Ureter (tissue), 1 donor: ENCODE measurements around the gene WEE2. TPM values are rescaled to one million over a fixed set of nuclear protein-coding genes. Genes with fewer than 3 reads are reported as not detected.
"Not testable (repeated sequence)": the region's sequence is repeated elsewhere in the genome, so short reads cannot be mapped to it uniquely, and the experiment has no call there.

ENCODE experiments used
- DNase-seq: peaks from one replicate; pipeline ENCODE4 v3.0.0-alpha.2; 2020; ENCODE audit warnings: low spot score
- total RNA-seq: library from RNA; stranded (reverse); gene quantifications from one replicate; pipeline ENCODE4 v1.2.4, GENCODE V29; 2023
- donor health status: DM: yes; HTN: yes; CAD: no.

WEE2 gene
- total RNA-seq, 1 donor from 2014 or later, result not detected

GRCh38 chr7:141714571-141714970 lies 6.4 kb downstream of the WEE2 start:
- DNase-seq, result no peak

- no peak for DNase-seq
Observed at GRCh38 chr7:141715018-141715417, 6.9 kb downstream of the WEE2 start.

DNA sequence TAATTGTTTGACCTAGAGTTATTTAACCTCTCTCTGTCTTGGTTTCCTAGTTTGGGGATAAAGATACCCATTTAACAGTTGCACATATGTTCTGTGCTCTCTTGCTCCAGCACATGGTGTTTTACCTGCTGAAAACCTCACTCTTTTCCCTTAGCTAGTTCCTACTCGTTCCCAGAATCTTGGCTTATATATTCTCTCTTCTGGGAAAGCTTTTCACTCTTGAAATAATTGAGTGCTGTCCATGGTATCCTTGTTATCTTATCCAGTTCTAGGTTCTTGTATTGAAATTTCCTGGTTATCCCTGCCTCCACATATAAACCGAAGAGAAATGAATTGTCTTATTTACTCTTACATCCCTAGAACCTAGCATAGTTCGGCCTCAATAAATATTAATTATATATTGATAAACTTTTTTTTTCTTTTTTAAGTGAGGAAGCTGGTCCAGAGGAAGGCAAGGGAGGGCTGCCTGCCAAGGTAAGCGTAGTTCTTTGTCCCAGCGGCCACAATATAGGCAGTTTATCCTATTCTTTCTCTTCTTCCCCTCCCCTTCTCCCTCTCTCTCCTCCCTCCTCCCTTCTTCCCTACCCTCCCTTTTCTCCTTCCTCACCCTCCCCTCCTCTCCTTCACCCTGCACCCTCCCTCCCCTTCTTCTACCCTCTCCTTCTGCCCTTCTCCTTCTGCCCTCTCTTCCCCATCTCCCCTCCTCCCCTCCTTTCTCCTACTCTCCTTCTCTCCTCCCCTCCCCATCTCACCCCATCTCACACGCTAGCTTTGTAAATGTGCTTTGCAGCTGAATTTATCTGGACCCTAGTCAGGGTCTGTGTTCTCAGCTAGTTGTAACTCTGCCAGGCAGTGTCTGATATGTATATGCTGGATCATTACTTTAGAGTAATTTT lies 7.9 kb downstream of the WEE2 start:
- DNase-seq, result no peak

DNA sequence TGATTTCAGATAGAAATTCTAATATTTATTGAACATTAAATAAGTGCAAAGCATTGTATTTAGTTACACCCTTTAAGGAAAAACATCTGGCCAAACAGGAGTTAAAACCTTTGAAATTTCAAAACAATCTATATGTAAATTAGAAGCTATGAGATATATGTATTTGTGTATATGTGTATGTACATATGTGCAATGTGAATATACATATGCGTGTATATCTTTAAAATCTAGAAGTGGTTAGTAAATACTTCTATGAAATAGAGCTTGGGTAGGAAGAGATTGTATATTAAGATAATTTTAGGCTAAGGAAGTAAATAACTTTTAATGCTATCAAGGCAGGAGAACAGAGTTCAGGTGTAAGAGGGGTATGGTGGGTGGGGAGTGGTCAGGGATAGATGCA lies 9.3 kb downstream of the WEE2 start:
- DNase-seq, result no peak

GRCh38 chr7:141722529-141722928 lies 14.4 kb downstream of the WEE2 start:
- no peak for DNase-seq

DNA sequence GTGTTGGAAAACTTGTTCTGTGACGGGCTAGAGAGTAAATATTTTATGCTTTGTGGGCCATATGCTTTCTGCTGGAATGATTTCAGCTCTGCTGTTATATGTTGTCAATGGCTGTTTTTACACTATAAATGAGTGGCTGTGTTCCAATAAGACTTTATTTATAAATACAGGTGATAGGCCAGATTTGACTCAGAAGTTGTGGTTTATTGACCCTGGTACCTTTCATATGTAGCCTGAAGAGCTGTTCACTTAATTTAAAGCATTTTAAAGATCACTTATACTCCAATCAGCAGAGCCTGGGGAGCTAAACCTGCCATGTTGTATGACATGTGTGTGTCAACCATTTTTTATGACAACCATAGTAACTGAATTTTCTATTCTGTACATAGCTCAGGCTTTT lies 20.9 kb downstream of the WEE2 start:
- no peak for DNase-seq

DNA sequence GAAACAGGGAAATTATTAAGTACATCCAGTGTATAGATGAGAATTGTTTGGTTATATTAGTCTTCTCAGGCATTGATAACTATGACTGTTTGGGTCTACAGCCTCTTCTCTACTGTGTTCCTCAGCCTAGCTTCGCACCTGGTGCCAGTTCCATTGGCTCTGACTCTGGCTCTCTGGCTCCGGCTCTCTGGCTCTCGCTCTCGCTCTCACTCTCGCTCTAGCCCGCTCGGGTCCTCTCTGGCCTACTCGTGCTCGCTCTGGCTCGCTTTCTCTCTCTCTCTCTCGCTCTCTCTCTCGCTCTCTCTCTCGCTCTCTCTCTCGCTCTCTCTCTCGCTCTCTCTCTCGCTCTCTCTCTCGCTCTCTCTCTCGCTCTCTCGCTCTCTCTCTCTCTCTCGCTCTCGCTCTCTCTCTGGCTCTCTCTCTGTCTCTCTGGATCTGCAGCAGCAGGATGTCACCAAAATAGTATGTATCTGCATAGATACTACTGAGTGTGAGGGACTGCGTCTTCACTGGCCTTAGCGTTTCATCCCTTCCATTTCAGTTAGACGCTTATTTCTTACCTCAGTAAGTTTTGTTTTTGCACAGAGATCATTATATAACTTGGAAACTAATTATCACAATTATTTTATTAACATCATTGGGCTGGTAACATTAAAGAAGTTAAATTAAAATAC lies 23.5 kb downstream of the WEE2 start:
- no peak for DNase-seq

- no peak for DNase-seq
Observed at GRCh38 chr7:141737118-141737835, 29.1 kb downstream of the WEE2 start.

- DNase-seq, result peak; percentile 94
Observed at GRCh38 chr7:141737836-141738591, 29.9 kb downstream of the WEE2 start, which contains the start of gene SSBP1. SSBP1 (plus strand) TSS chr7:141738358; CDS start chr7:141739167, 809 bp downstream.

- no peak for DNase-seq
Observed at GRCh38 chr7:141738592-141739013, 30.4 kb downstream of the WEE2 start.

GRCh38 chr7:141739250-141739649 lies 31.1 kb downstream of the WEE2 start:
- no peak for DNase-seq

GRCh38 chr7:141742229-141742628 lies 34.1 kb downstream of the WEE2 start:
- DNase-seq, result no peak

DNA sequence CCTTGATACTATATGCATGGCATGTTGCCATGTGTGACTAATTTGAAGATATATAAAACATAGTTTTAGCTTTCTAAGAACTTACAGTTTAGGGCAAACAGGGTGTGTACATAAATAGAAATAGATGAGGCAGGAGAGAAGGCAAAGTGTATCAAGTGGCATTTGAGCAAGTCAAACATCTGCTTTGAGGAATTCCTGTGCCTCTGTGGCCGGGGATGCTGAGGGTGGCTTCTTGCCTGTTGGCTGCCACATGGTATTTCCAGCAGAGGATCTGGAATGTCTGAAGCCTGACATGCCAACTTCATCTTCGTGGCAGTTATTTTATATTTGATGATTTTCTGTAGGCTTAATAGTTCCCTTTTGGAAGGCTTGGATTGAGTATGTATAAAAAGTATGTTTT lies 36.0 kb downstream of the WEE2 start:
- DNase-seq, result no peak

GRCh38 chr7:141748396-141748795 lies 40.2 kb downstream of the WEE2 start:
- no peak for DNase-seq

DNA sequence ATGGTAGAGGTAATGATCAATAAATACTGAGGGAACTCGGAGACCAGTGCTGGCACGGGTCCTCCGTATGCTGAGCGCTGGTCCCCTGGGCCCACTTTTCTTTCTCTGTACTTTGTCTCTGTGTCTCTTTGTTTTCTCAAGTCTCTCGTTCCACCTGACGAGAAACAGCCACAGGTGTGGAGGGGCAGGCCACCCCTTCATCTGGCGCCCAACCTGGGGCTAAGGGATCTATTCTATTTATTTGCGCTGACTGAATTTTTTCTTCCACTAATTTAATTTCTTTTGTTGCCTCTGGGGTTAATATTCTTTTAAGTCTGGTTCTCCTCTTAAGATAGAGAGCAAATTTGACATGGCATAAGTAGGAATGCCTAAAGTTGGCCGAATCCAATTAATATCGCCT lies 43.8 kb downstream of the WEE2 start:
- not testable (repeated sequence) for DNase-seq

- no peak for DNase-seq
Observed at GRCh38 chr7:141752634-141753033, 44.5 kb downstream of the WEE2 start.

GRCh38 chr7:141754939-141755338 lies 46.8 kb downstream of the WEE2 start:
- no peak for DNase-seq

GRCh38 chr7:141763797-141764196 lies 55.6 kb downstream of the WEE2 start, which contains the start of gene TAS2R3:
TAS2R3 (plus strand) TSS chr7:141764097; CDS start chr7:141764159, 62 bp downstream.
- no peak for DNase-seq

DNA sequence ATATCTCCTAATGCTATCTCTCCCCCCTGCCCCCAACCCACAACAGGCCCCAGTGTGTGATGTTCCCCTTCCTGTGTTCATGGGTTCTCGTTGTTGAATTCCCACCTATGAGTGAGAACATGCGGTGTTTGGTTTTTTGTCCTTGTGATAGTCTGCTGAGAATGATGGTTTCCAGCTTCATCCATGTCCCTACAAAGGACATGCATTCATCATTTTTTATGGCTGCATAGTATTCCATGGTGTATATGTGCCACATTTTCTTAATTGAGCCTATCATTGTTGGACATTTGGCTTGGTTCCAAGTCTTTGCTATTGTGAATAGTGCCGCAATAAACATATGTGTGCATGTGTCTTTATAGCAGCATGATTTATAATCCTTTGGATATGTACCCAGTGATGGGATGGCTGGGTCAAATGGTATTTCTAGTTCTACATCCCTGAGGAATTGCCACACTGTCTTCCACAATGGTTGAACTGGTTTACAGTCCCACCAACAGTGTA lies 62.0 kb downstream of the WEE2 start:
- DNase-seq, result not testable (repeated sequence)

GRCh38 chr7:141776374-141776773 lies 68.2 kb downstream of the WEE2 start, which contains the start of gene TAS2R4:
TAS2R4 (plus strand) TSS chr7:141776674; CDS start chr7:141778489, 1,815 bp downstream.
- no peak for DNase-seq
